GM18907 (cell line): ENCODE results near the gene PITHD1.
"Not testable (repeated sequence)": the region's sequence is repeated elsewhere in the genome, so short reads cannot be mapped to it uniquely, and the experiment has no call there.

ENCODE experiments used
- ATAC-seq: cut with Tn5 transposase; IDR thresholded peaks from one replicate; pipeline ENCODE4 v1.9.1; 2021; ENCODE audit warnings: mild to moderate bottlenecking, moderate library complexity; ENCODE audit not compliant: unreplicated experiment

PITHD1 gene

DNA sequence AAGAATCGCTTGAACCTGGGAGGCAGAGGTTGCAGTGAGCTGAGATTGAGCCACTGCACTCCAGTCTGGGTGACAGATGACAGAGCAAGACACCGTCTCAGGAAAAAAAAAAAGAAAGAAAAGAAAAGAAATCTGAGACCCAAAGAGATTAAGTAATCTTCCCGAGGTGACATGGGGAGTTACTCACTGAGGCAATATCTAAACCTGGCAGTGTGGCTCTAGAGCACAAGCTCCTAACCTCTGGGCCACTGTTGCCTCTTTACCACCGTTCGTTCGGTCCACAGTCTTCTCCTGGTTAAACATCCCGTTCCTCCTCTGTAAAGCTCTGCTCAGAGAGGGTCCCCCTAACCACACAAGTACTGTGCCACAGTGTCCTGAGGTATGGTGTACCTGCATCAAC lies 45.5 kb downstream of the PITHD1 start:
- ATAC-seq: no peak

DNA sequence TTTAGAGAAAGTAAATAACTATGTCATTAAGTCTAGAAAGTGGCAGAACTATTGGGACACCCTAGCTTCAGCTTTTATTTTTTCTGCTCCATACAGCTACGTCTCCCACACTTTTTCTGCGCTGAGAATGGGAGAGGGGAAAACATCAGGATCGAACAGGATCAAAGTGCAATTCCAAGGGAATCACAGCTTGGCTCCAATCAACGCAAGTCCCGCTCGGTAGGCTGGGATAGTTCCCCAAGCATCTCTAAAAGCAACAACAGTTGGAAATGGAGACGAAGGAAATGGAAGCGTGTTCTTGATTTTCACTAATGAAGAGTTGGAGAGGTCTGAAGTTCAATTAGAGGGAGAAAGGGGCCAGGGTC lies 46.5 kb downstream of the PITHD1 start:
- no peak for ATAC-seq

DNA sequence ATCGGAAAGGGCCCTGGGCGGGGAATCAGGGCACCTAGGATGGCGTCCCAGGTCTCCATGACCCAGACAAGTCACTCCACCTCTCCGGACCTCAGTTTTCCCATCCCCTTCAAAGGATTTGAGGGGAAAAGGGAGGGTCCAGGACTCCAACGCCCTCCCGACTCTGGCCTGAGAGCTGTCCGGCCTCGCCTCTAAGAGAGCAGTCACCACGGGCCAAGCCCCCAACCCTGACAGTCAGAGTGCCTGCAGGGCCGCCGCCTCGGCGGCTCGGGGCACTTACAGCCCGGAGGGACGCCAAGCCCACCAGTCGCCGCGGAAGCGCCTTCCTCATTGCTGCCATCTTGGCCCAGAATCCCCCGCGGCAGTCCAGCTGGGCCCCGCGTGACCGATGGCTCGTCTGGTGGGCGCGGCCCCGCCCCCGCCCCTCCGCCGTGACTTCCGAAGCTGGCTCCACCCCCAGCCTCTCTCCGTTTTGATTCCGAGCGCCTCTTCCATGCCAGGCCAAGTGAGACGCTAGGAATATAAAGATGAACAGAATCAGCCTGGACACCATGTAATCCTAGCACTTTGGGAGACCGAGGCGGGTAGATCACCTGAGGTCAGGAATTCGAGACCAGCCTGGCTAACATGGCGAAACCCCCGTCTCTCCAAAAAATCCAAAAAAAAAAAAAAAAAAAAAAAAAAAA lies 47.0 kb downstream of the PITHD1 start, which contains the start of gene HMGCL:
HMGCL (minus strand) TSS at position 354 of the 686 bp plus-strand sequence; CDS start at position 340, 14 bp downstream.
- ATAC-seq: peak; percentile 79

DNA sequence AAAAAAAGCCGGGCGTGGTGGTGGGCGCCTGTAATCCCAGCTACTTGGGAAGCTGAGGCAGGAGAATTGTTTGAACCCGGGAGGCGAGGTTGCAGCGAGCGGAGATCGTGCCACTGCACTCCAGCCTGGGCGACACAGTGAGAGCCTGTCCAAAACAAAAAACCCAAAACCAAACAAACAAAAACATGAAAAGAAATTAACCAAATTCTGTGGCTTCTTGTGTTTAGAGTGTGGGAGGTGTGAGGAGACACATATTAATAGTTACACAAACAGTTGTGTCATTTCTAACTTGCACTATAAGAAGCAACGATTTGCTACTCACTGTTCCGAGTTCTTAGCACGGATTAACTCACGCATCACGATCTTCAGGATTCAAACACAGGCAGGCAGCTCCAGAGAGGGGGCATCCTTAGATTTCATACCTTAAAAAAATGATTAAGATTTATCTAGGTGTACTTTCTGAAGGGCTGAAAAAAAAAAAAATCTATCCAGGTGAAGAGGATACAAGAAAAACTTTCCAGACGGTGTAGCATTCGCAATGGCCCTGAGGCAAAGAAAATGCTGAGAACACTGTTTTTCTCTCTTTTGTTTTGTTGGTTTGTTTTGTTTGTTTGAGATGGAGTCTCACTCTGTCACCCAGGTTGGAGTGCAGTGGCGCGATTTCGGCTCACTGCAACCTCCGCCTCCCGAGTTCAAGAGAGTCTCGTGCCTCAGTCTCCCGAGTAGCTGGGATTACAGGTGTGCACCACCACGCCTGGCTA lies 47.7 kb downstream of the PITHD1 start:
- ATAC-seq: peak; percentile 39

DNA sequence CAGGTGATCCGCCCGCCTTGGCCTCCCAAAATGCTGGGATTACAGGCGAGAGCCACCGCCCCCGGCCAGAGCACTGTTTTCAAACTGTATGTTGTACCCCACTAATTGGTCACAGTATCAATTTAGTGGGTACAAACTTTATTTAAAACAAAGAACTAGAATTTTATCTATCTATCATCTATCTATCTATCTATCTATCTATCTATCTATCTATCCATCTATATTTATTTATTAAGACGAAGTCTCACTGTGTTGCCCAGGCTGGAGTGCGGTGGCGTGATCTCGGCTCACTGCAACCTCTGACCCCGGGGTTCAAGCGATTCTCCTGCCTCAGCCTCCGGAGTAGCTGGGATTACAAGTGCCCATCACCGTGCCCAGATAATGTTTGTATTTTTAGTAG lies 48.4 kb downstream of the PITHD1 start:
- ATAC-seq: not testable (repeated sequence)

DNA sequence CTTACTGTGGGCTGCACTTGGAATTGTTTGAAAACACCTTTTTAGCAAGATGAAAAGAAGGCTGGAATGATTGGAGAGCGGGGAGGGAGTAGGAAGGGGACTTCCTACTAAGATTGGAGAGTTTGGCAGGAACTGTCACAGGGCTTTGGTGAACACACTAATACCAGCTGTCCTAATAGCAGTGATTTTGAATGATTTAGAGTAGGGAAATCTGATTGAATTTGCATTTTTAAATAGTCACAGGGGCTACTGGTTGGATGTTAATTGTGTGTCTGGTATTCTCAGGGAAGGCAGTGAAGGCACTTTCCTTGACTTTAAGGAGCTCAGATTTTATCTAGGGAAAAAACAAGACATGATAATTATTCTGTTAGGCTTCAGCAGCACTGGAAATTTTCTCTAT lies 49.5 kb downstream of the PITHD1 start:
- ATAC-seq: no peak

DNA sequence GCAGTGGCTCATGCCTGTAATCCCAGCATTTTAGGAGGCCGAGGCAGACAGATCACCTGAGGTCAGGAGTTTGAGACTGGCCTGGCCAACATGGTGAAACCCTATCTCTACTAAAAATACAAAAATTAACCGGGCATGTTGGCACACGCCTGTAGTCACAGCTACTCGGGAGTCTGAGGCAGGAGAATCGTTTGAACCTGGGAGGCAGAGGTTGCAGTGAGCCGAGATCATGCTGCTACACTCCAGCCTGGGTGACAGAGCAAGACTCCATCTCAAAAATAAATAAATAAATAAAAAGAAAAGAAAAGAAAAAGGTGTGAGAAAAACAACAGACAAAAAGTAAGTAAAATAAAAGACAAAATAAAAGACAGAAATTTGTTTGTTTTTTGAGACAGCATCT lies 55.9 kb downstream of the PITHD1 start:
- ATAC-seq: not testable (repeated sequence)

DNA sequence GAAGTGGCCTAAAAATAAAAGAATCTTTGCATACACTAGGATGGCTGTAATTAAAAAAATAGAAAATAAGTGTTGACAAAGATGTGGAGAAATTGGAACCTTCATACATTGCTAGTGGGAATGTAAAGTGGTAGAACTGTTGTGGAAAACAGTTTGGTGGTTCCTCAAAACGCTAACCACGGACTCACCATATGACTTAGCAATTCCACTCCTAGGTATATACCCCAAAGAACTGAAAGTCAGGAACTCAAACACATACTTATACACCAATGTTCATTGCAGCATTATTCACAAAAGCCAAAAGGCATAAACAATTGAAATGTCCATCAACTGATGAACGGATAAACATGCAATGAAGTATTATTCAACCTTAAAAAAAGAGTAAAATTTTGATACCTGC lies 57.8 kb downstream of the PITHD1 start:
- no peak for ATAC-seq
